Measurements from ENCODE around the gene DHX32.

DHX32 gene

GRCh38 chr10:125850766-125851731 lies 30.0 kb downstream of the DHX32 start:
- in situ Hi-C loops (cut with MboI; ENCODE audit: low sequenced_read_pairs) = no loop called here

DNA sequence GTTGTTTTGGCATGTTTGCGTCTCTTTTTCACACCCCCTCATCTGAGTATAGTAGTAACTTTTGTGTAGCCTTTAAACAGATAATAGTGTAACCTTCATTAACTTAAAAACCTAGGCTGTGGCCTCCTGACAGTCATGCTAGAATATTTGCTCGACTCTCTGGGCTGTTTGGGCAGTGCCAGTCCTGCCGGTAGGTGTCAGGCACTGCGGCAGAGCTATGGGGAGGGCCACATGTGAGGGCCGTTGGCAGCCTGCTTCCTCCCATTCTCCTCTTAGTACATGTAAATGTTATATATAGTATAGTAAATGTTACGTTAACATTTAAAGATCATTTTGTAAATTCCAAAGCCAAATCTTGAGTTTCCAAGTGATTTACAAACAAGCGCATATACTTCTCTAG lies 31.6 kb downstream of the DHX32 start:
- in situ Hi-C loops (cut with MboI; ENCODE audit: low sequenced_read_pairs) = no loop called here

- in situ Hi-C loops (cut with MboI; ENCODE audit: low sequenced_read_pairs) = no loop called here
These were observed 32.2 kb downstream of the DHX32 start for GRCh38 chr10:125848857-125849256.

- in situ Hi-C loops (cut with MboI; ENCODE audit: low sequenced_read_pairs) = no loop called here
These were observed 32.7 kb downstream of the DHX32 start for GRCh38 chr10:125848371-125848770.

GRCh38 chr10:125846894-125847293 lies 34.2 kb downstream of the DHX32 start:
- in situ Hi-C loops (cut with MboI; ENCODE audit: low sequenced_read_pairs) = no loop called here

DNA sequence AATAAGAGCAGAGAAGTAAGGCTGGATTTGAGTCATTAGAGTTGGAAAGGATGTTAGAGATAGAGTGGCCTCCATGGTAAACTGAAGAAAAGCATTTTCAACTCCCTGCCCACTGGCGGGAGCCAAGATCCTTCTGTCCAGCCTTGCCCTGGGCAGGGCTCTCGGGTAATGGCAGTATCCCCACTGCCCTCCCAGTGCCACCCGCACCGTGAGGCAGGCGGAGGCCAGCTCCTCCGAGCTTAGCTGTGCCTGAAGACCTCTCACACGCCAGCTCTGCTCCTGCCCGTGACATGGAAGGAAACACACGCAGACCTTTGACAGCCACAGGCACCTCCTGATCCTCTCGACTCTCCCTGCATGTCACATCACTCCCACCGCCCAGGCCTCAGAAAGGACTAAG lies 35.5 kb downstream of the DHX32 start:
- in situ Hi-C loops (cut with MboI; ENCODE audit: low sequenced_read_pairs) = no loop called here

DNA sequence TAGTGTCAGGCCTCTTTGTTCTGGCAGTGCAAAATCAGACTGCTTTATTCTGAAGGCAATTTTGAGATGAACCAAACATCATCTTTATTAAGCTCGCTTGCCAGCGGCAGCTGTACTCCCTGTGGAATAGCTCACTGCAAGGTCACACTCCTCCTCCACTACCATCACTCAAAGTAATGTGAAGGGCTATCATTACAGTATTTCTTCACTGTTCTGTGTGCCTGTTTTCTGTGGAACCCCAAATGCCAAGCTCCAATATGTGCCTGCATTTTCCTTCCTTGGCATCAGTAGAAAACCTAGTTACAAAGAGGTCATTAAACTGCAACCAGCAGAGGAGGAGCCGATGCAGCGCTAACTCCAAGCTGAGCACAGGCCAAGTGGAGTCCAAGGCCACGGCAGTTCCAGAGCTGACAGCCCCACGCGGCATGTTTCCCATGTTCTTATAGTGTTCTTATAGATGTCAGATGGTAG lies 36.3 kb downstream of the DHX32 start:
- in situ Hi-C loops (cut with MboI; ENCODE audit: low sequenced_read_pairs) = no loop called here

- in situ Hi-C loops (cut with MboI; ENCODE audit: low sequenced_read_pairs) = no loop called here
These were observed 37.3 kb downstream of the DHX32 start for GRCh38 chr10:125843603-125844329.

- in situ Hi-C loops (cut with MboI; ENCODE audit: low sequenced_read_pairs) = no loop called here
These were observed 40.1 kb downstream of the DHX32 start for GRCh38 chr10:125840955-125841354.

- in situ Hi-C loops (cut with MboI; ENCODE audit: low sequenced_read_pairs) = no loop called here
These were observed 40.7 kb downstream of the DHX32 start for GRCh38 chr10:125840406-125840805.

GRCh38 chr10:125838802-125839575 lies 42.1 kb downstream of the DHX32 start:
- in situ Hi-C loops (cut with MboI; ENCODE audit: low sequenced_read_pairs) = no loop called here

DNA sequence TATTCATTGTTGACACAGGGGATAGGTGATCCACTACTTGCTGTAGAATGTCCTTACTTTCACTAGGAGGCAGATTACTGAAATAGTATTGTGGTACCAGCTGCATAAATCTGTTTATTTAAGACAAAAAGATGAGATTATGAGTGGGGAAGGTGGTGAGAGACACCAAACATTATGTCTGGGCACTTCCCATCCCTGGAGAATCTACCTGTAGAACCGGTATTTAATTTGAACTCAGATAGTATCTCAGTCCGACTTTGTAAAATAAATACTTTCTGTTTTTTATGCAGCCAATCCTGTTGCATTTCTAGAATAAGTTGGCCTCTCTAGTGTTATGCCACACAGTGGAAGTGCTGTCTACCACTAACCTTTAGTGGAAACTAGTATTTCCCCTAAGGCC lies 44.3 kb downstream of the DHX32 start:
- in situ Hi-C loops (cut with MboI; ENCODE audit: low sequenced_read_pairs) = no loop called here

- in situ Hi-C loops (cut with MboI; ENCODE audit: low sequenced_read_pairs) = no loop called here
These were observed 52.8 kb downstream of the DHX32 start for GRCh38 chr10:125828311-125828710.

- in situ Hi-C loops (cut with MboI; ENCODE audit: low sequenced_read_pairs) = no loop called here
These were observed 54.0 kb downstream of the DHX32 start for GRCh38 chr10:125827133-125827532.

DNA sequence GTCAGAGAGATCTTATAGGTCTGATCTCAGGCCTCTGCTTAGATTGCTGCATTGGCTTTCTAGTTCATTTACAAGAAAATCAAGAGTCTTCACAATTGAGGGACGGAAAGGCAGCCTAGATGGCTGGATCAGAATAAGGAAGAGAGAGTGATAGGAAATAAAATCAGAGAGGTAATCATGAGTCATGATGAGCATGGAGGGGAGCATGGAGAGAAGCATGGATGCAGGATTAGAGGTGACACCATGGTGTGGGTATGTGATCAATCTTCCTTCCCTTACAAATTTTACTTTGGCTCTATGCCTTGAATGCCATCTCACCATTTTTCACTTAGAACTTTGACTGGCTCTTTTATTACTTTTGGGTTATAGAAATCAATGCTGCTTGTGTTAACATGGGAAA lies 56.4 kb downstream of the DHX32 start:
- in situ Hi-C loops (cut with MboI; ENCODE audit: low sequenced_read_pairs) = no loop called here

- in situ Hi-C loops (cut with MboI; ENCODE audit: low sequenced_read_pairs) = no loop called here
These were observed 57.3 kb downstream of the DHX32 start for GRCh38 chr10:125823663-125824251.

DNA sequence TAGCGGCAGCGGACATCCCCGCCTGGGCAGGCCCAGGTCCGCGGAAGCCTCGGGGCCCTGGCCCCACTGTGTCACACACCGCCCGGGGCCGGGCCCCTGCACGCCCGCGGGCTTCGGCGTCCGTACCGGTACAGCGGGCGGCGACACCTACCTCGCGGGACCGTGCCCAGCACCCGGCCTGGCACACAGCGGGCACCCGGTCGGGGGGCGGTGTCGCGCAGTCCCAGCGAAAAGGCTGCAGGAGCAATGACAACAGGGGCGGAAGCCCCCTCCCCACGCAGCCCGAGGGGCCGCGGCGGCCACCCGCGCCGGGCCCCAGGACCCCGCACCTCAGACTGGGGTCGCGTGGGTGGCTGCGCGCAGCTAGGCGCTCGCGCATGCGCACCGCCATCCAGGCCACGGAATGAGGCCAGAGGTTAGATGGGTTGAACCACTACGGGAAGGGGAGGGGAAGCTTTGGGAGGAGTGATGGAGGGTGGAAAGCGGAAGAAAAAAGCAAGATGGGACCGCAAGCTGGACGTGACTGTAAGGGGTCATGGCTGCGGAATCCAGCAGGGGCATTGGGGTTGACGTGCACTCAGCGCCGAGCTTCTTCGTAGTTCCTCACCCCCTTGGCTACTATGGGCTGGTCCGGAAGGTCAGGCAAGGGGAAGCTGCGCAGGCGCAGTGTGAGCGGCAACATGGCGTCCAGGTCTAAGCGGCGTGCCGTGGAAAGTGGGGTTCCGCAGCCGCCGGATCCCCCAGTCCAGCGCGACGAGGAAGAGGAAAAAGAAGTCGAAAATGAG lies 58.0 kb downstream of the DHX32 start, which contains the start of the genes BCCIP and UROS:
Gene BCCIP (plus strand): TSS at position 669 of the 785 bp plus-strand sequence. CDS start 12 bp downstream, at position 681.
Gene UROS (minus strand): TSS at position 381 of the 785 bp plus-strand sequence. CDS start 6,759 bp downstream, outside the sequence.
- in situ Hi-C loops (cut with MboI; ENCODE audit: low sequenced_read_pairs) = no loop called here

DNA sequence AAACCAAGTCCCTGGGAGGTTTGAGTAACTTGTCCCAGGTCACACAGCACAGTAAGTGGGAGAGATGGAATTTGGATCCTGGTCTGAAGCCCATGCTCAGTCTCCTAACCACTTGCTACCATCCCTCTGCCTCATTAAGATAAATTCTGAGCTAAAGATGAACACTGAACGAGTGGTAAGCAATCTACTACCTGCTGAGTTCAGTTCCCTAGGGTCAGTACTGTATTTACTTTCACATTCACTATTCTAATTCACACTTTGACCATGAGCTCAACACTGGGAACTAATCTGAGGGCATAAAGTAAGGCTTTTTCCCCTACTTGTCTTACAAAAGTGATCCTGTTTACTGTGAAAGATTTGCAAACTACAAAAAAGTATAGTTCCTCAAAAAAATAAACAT lies 60.4 kb downstream of the DHX32 start:
- in situ Hi-C loops (cut with MboI; ENCODE audit: low sequenced_read_pairs) = no loop called here

DNA sequence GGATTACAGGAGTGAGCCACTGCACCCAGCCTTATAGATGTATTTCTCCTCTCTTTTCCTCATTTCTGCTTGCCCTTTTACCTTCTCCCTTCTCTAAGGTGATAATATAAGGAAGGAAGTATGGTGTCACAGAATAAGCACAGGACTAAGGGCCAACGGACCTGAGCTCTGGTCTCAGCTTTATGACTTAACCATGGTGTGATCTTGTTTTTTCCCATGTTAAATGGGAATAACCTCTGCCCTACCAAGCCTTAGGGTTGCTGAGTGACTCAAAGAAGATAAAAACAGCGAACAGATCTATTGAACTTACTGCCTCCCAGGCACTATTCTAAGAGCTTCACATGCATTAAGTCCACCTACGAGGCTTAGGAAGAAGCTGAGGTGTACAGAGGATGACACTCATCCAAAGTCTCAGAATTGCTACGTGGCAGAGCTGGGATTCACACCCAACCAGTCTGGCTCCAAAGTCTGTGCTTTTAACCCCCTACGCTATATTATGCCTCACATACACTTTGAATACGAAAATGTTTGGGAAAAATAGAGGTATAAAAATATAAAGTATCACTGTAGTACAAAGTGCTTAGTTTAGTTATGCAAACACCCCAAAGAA lies 63.6 kb downstream of the DHX32 start:
- in situ Hi-C loops (cut with MboI; ENCODE audit: low sequenced_read_pairs) = no loop called here
